H1 (cell line): ENCODE results near the gene ADCY5. TPM values are rescaled to one million over a fixed set of nuclear protein-coding genes. Genes with fewer than 3 reads are reported as not detected.

ENCODE experiments used
- CTCF ChIA-PET: fragments of 300-600 bp; sonication (Branson Sonifier 250); formaldehyde crosslinking; loops from one replicate; lab custom pipeline; 2021; ENCODE audit not compliant: partially characterized antibody; lab: Charles Lee
- POLR2A ChIA-PET: fragments of 300-600 bp; sonication (Branson Sonifier 250); formaldehyde crosslinking; loops from one replicate; lab custom pipeline; 2021; ENCODE audit warnings: inconsistent platforms; ENCODE audit not compliant: partially characterized antibody; lab: Charles Lee
- DNase-seq, 2 experiments: peaks; one replicate each; pipeline versions ENCODE4 v3.0.0 to v3.0.0-alpha.2; 2010 to 2022; ENCODE audit warnings: low spot score in 2 of 2, low read depth in 1 of 2, mixed read lengths in 1 of 2
- FAIRE-seq: peaks from 2 replicates; lab custom pipeline; 2011; peaks lifted over from hg19 to GRCh38; lab: Jason Lieb, UNC
- H2AFZ ChIP-seq: 2 replicates; pipeline ENCODE4 v1.8.1; 2012; ENCODE audit warnings: low read length, inconsistent platforms
- H2AK5ac ChIP-seq: 2 replicates; pipeline ENCODE4 v1.6.1; 2013; ENCODE audit warnings: low read depth, low read length
- H2BK120ac ChIP-seq: replicated peaks from 2 replicates; pipeline ENCODE3; 2013; ENCODE audit warnings: low read depth, low read length, inconsistent platforms
- H2BK12ac ChIP-seq: 2 replicates; pipeline ENCODE4 v1.6.1; 2013; ENCODE audit warnings: low read depth, low read length
- H2BK15ac ChIP-seq: 2 replicates; pipeline ENCODE4 v1.6.1; 2013; ENCODE audit warnings: low read length
- H2BK20ac ChIP-seq: 2 replicates; pipeline ENCODE4 v1.6.1; 2013; ENCODE audit warnings: low read length
- H2BK5ac ChIP-seq: 2 replicates; pipeline ENCODE4 v1.6.1; 2013; ENCODE audit warnings: low read depth, low read length
- H3K14ac ChIP-seq: 2 replicates; pipeline ENCODE4 v1.6.1; 2013; ENCODE audit warnings: inconsistent platforms; ENCODE audit not compliant: insufficient read length
- H3K18ac ChIP-seq: 2 replicates; pipeline ENCODE4 v1.6.1; 2013; ENCODE audit warnings: low read length; ENCODE audit errors: extremely low read depth
- H3K23ac ChIP-seq: 2 replicates; pipeline ENCODE4 v1.6.1; 2013; ENCODE audit warnings: inconsistent platforms; ENCODE audit not compliant: insufficient read length
- H3K23me2 ChIP-seq: 2 replicates; pipeline ENCODE4 v1.6.1; 2013; ENCODE audit warnings: low read depth, low read length
- H3K27ac ChIP-seq: 2 replicates; pipeline ENCODE4 v1.6.1; 2011; ENCODE audit warnings: low read depth, low read length, inconsistent platforms
- H3K27me3 ChIP-seq, 4 experiments: replicated peaks in 1 of 4; 1 replicate in 1 of 4; 2 replicates in 3 of 4; pipeline versions ENCODE4 v1.6.1 to v1.8.1; 2011 to 2013; ENCODE audit warnings: low read length in 3 of 4, mild to moderate bottlenecking in 3 of 4, inconsistent platforms in 2 of 4, mixed read lengths in 2 of 4, moderate library complexity in 1 of 4; ENCODE audit not compliant: control insufficient read depth in 3 of 4, insufficient read depth in 3 of 4; ENCODE audit errors: extremely low read depth in 1 of 4
- H3K36me3 ChIP-seq, 4 experiments: 2 replicates each; pipeline versions ENCODE4 v1.6.1 to v1.8.1; 2011 to 2013; ENCODE audit warnings: mild to moderate bottlenecking in 4 of 4, low read length in 3 of 4, moderate library complexity in 2 of 4, control low read depth in 1 of 4, inconsistent platforms in 1 of 4; ENCODE audit not compliant: insufficient read depth in 4 of 4, control insufficient read depth in 2 of 4
- H3K4ac ChIP-seq: replicated peaks from 2 replicates; pipeline ENCODE3; 2013; ENCODE audit warnings: low read length, low read depth, mixed read lengths, inconsistent platforms; ENCODE audit not compliant: insufficient read length
- H3K4me1 ChIP-seq, 4 experiments: replicated peaks in 1 of 4; 1 replicate in 1 of 4; 2 replicates in 3 of 4; pipeline versions ENCODE4 v1.6.1 to v1.8.1; 2011 to 2013; ENCODE audit warnings: low read length in 3 of 4, inconsistent platforms in 2 of 4, mixed read lengths in 1 of 4; ENCODE audit not compliant: insufficient read depth in 4 of 4, control insufficient read depth in 3 of 4
- H3K4me2 ChIP-seq, 2 experiments: 2 replicates each; pipeline versions ENCODE4 v1.6.1 to v1.8.1; 2011 to 2013; ENCODE audit warnings: low read depth in 2 of 2, low read length in 2 of 2, control low read depth in 1 of 2, inconsistent platforms in 1 of 2, mild to moderate bottlenecking in 1 of 2; ENCODE audit not compliant: insufficient read depth in 1 of 2
- H3K4me3 ChIP-seq, 4 experiments: fragments of 200-600, 300-600 bp in 1 of 4; sonication (generic), shearing (Covaris generic), sonication (Bioruptor Twin) in 1 of 4; 2 replicates each; pipeline versions ENCODE4 v1.5.1 to v1.8.1; 2011 to 2016; ENCODE audit warnings: low read length in 4 of 4, low read depth in 3 of 4, control low read depth in 2 of 4, inconsistent platforms in 2 of 4, mild to moderate bottlenecking in 2 of 4, mixed read lengths in 1 of 4, moderate library complexity in 1 of 4; ENCODE audit not compliant: insufficient read depth in 2 of 4; ENCODE audit errors: extremely low read depth in 1 of 4
- H3K56ac ChIP-seq: replicated peaks from 2 replicates; pipeline ENCODE3; 2013; ENCODE audit warnings: low read depth, mild to moderate bottlenecking, mixed read lengths, low read length, inconsistent platforms; ENCODE audit not compliant: insufficient read length
- H3K79me1 ChIP-seq: 2 replicates; pipeline ENCODE4 v1.6.1; 2013; ENCODE audit warnings: low read depth, low read length, control low read depth
- H3K79me2 ChIP-seq, 2 experiments: 2 replicates each; pipeline versions ENCODE4 v1.6.1 to v1.8.1; 2012 to 2013; ENCODE audit warnings: low read length in 2 of 2, mild to moderate bottlenecking in 2 of 2, inconsistent platforms in 1 of 2; ENCODE audit not compliant: insufficient read depth in 2 of 2, control insufficient read depth in 1 of 2
- H3K9ac ChIP-seq, 4 experiments: replicated peaks in 1 of 4; 1 replicate in 1 of 4; 2 replicates in 3 of 4; pipeline versions ENCODE4 v1.6.1 to v1.8.1; 2011 to 2013; ENCODE audit warnings: low read depth in 3 of 4, low read length in 3 of 4, control low read depth in 2 of 4, mild to moderate bottlenecking in 2 of 4, moderate library complexity in 2 of 4, inconsistent platforms in 1 of 4; ENCODE audit errors: extremely low read depth in 1 of 4
- H3K9me3 ChIP-seq, 2 experiments: 2 replicates each; pipeline versions ENCODE4 v1.6.1 to v1.8.1; 2012 to 2013; ENCODE audit warnings: mild to moderate bottlenecking in 2 of 2, moderate library complexity in 2 of 2, control low read depth in 1 of 2, inconsistent platforms in 1 of 2, low read depth in 1 of 2, low read length in 1 of 2, mixed read lengths in 1 of 2; ENCODE audit not compliant: insufficient read depth in 2 of 2
- H4K20me1 ChIP-seq, 2 experiments: replicated peaks in 1 of 2; 2 replicates each; pipeline versions ENCODE3 to v1.8.1; 2011 to 2013; ENCODE audit warnings: inconsistent platforms in 2 of 2, low read length in 2 of 2, mild to moderate bottlenecking in 1 of 2; ENCODE audit not compliant: insufficient read depth in 2 of 2, control insufficient read depth in 1 of 2
- H4K5ac ChIP-seq: 2 replicates; pipeline ENCODE4 v1.6.1; 2013; ENCODE audit warnings: low read length, low read depth, mixed read lengths, inconsistent platforms; ENCODE audit not compliant: insufficient read length
- H4K8ac ChIP-seq: 2 replicates; pipeline ENCODE4 v1.8.0; 2013; ENCODE audit warnings: mild to moderate bottlenecking, moderate library complexity, low read length, inconsistent platforms; ENCODE audit not compliant: insufficient read depth; ENCODE audit errors: extremely low read depth
- H4K91ac ChIP-seq: replicated peaks from 2 replicates; pipeline ENCODE3; 2013; ENCODE audit warnings: low read length, mixed read lengths, inconsistent platforms; ENCODE audit not compliant: insufficient read length
- BACH1 ChIP-seq: IDR thresholded peaks from 2 replicates; pipeline ENCODE4 v1.6.1; 2012; ENCODE audit warnings: low read length, improper control_type of control experiment
- EGR1 ChIP-seq: IDR thresholded peaks from 2 replicates; pipeline ENCODE4 v1.6.1; 2011; ENCODE audit warnings: low read depth, low read length, borderline replicate concordance
- NANOG ChIP-seq: IDR thresholded peaks from 2 replicates; pipeline ENCODE4 v1.6.1; 2011; ENCODE audit warnings: low read length, low read depth, mild to moderate bottlenecking, inconsistent platforms; ENCODE audit not compliant: insufficient read depth, poor library complexity, severe bottlenecking
- YY1 ChIP-seq: IDR thresholded peaks from 2 replicates; pipeline ENCODE4 v1.6.1; 2011; ENCODE audit warnings: low read depth, mild to moderate bottlenecking, low read length
- WGBS, 2 experiments: shearing (Covaris generic) in 1 of 2; methylation state at CpG; one replicate each; pipeline versions ENCODE4 v1.1.6 to v1.1.7; 2013 to 2015; ENCODE audit warnings: low lambda C conversion rate in 2 of 2, mixed read lengths in 2 of 2, inconsistent platforms in 1 of 2, low coverage in 1 of 2, missing lambda C conversion rate in 1 of 2; ENCODE audit not compliant: insufficient replicate concordance in 2 of 2, insufficient coverage in 1 of 2, insufficient read length in 1 of 2; ENCODE audit errors: extremely low coverage in 1 of 2, missing lambda C conversion rate in 1 of 2; 5-methylcytosine and 5-hydroxymethylcytosine counted together
- polyA plus RNA-seq, 7 experiments: library from polyadenylated mRNA; depleted of rRNA in 3 of 7; stranded (reverse) in 5 of 7; unstranded in 2 of 7; fragments of >200 nt in 5 of 7; fragments of 200-250 nt in 2 of 7; gene quantifications; 1 replicate in 5 of 7; 2 replicates in 1 of 7; 4 replicates in 1 of 7; pipeline versions ENCODE4 v1.2.1 to v1.2.3, GENCODE V29; 2011 to 2013; ENCODE audit warnings: missing spikeins in 2 of 7, mixed read lengths in 2 of 7
- total RNA-seq: library from RNA; stranded (reverse); fragmentation: NEBNext Ultra II Directional; extraction: Animal tissue kit (Norgen Biotek cat#: 25700); gene quantifications from 2 replicates; pipeline ENCODE4 v1.2.1, GENCODE V29; 2021
- TF ChIP-seq, protein P1 (sequence below): IDR thresholded peaks from 2 replicates; pipeline ENCODE4 v1.6.1; 2011; ENCODE audit warnings: low read depth, mild to moderate bottlenecking, low read length; ENCODE audit not compliant: insufficient read depth

The ADCY5 gene
- total and polyA plus RNA-seq, 2 of the 8 experiments (the other 6 are each of a cell fraction or from before 2014, with no cell fraction given), result 18.9 to 40.8 TPM

DNA sequence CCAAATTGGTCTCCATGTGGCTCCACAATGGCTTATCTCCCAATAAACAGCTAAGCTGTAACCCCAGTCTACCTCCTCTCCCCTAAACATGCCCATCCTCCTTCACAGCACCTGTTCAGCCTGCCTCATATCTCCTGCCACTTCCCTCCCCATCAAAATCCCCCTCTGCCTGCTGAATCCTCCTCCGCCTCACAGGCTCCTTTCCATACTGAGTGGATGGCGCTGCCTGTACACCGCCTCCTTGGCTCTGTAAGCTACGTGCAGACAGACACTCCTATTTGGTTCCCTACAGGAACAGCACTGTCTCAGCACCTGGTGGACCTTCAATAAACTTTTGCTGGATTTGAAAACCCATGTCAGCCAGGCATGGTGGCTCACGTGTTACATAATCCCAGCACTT lies 53.7 kb downstream of the ADCY5 start:
- POLR2A ChIA-PET, result no interaction called here
- Histone ChIP-seq H2AK5ac (no peak overlapping the region), H3K4me3 (no peak overlapping the region), H3K23me2 (no peaks in the 10 kb centered on the region), H3K4ac (no peak overlapping the region), H3K4me1 (no peaks in the 10 kb centered on the region; a peak in 1 of 7 replicates), H2BK5ac (no peak overlapping the region), H3K4me2 (no peak overlapping the region), H3K79me2 (no peaks in the 10 kb centered on the region), H3K27ac (no peak overlapping the region), H2AFZ (no peak overlapping the region), H3K9ac (no peak overlapping the region), H2BK15ac (no peak overlapping the region), H3K14ac (no peak overlapping the region), H3K27me3 (no peaks in the 10 kb centered on the region), H3K18ac (no peak overlapping the region), H3K79me1 (no peaks in the 10 kb centered on the region), H2BK120ac (no peak overlapping the region), H3K36me3 (no peaks in the 10 kb centered on the region), H4K91ac (no peak overlapping the region), H3K23ac (no peak overlapping the region), H2BK12ac (no peak overlapping the region), H3K9me3 (no peaks in the 10 kb centered on the region), H4K8ac (no peak overlapping the region), H2BK20ac (no peak overlapping the region), H4K5ac (no peak overlapping the region), H4K20me1 (no peaks in the 10 kb centered on the region), H3K56ac (no peak overlapping the region)
- DNase-seq (no peak), FAIRE-seq (no peak)
- no peak for TF ChIP-seq BACH1
- TF ChIP-seq, protein P1, sequence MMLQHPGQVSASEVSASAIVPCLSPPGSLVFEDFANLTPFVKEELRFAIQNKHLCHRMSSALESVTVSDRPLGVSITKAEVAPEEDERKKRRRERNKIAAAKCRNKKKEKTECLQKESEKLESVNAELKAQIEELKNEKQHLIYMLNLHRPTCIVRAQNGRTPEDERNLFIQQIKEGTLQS, result no peak
- no peak for TF ChIP-seq NANOG
- TF ChIP-seq EGR1, result no peak
- no peak for TF ChIP-seq YY1
- CTCF ChIA-PET, result interaction anchor here (0.7 to 1.9 kb wide), 2 partner anchors 94 to 247 kb away, joined by 3 to 6 read pairs; no protein-coding TSS in a partner anchor
- 95% methylated on average over 4 of the region's 5 CpGs; no CpG with 5 or more reads in 1 of the 2 experiments for whole genome bisulfite sequencing, 2 experiments
